Measurements from ENCODE around the gene TM9SF1. TPM values are rescaled to one million over a fixed set of nuclear protein-coding genes. Genes with fewer than 3 reads are reported as not detected.
A peak's percentile ranks its signal among the peaks of the same experiment; 100 is the strongest.
"Not testable (repeated sequence)": the region's sequence is repeated elsewhere in the genome, so short reads cannot be mapped to it uniquely, and the experiment has no call there.

TM9SF1 gene
- total RNA-seq, 1 donor from 2014 or later = 51.0 TPM

DNA sequence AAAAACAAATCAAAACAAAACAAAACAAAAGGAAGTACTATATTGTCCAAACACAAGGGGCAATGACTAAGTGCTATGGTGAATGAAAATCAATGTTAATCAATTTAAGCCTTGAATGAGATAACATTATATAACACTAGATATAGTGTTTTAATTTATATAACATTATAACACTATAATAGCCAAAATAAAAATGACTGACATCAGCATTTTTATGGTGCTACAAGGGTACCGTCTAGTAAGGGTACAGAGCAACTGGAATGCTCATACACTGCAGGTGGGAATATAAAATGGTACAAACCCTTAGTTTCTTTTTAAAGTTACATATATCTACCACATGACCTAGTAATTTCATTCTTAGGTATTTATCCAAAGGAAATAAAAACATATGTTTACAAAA is 31.2 kb upstream of the TM9SF1 start:
- DNase-seq (ENCODE audit: low spot score) = no peak

DNA sequence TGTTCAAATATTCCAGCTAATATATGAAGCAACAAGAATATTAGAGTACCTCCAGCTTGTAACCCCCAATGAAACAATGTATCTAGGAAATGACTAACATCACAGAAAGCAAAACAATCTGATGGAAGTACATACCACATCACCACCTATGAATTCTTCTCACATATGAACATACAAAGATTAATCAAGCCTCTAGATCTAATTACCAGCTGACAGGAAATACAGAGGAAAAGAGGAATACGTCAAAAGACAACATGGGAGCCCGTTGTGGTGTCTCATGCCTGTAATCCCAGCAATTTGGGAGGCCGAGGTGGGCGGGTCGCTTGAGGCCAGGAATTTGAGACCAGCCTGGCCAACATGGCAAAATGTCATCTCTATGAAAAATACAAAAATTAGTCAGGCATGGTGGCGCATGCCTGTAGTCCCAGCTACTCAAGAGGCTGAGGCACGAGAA is 29.4 kb upstream of the TM9SF1 start:
- DNase-seq (ENCODE audit: low spot score) = peak; percentile 12

DNA sequence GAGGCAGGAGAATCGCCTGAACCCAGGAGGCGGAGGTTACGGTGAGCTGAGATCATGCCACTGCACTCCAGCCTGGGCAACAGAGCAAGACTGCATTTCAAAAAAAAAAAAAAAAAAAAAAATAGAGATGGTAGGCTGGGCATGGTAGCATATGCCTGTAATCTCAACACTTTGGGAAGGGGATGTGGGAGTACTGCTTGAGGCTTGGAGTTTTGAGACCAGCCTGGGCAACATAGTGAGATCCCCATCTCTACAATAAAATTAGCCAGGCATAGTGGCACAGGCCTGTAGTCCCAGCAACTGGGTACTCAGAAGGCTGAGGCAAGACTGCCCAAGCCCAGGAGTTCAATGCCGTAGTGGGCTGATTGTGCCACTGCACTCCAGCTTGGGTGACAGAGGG is 27.7 kb upstream of the TM9SF1 start:
- DNase-seq (ENCODE audit: low spot score) = peak; percentile 28

DNA sequence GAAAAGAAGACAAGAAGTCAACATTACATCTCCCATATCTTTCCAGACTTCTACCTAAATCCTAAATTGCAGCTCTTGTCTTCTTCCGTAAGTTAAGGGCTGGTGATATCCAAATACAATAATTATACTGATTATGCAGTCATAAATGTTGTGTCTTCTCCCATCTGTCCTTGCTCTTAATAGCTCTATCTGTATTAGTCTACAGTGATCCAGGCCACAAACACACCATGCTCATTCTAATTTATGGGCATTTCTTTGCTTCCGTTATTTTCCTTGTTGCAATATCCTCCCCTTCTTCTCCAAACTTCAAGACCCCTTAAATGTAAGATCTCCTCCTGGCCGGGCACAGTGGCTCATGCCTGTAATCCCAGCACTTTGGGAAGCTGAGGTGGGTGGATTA is 24.3 kb upstream of the TM9SF1 start:
- no peak for DNase-seq (ENCODE audit: low spot score)

DNA sequence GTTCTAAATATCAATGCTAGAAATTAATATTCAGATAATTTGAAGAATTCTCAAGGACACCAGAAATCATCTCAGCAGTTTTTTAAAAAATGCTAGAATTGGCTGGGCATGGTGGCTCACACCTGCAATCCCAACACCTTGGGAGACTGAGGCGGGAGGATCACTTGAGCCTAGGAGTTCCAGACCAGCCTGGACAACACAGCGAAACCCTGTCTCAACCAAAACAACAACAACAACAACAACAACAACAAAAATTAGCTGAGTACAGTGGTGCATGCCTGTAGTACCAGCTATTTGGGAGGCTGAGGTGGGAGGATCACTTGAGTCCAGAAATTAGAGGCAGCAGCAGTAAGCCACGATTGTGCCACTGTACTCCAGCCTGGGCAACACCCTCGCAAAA is 23.8 kb upstream of the TM9SF1 start:
- no peak for DNase-seq (ENCODE audit: low spot score)

DNA sequence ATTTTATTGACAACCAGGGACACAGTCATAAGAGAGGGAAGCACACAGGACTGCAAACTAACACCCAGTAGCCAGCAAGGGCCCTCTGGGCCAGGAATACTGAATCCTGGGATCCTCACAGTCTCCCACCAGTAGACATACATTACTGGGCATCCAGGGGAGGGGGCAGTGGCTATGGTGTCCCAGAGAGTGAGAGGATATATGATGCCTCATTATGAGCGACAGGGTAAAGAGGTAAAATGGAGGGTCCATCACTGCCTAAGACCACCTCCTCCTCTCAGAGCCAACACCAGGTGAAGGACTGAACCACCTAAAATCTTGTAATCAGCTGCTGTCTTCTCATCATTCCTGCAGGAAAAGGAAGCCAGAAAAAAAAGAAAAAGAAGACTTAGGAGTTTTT is 21.6 kb upstream of the TM9SF1 start:
- DNase-seq (ENCODE audit: low spot score) = not testable (repeated sequence)

DNA sequence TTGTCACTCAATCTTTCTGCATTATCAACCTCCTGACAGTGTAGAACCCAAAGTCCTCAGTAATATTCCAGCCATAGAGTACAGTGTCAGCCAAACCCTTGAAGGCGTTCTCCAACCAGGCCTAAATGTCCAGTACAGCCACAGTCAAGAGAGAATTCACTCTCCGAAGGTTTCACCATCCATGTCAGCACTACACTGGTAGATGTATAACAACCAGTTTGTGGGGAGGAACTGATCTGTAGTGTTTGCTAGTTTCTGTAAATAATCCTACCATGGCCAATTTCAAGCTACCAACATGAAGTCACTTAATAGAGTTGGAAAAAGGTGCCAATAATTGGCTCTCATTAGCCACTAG is 21.1 kb upstream of the TM9SF1 start:
- DNase-seq (ENCODE audit: low spot score) = no peak

DNA sequence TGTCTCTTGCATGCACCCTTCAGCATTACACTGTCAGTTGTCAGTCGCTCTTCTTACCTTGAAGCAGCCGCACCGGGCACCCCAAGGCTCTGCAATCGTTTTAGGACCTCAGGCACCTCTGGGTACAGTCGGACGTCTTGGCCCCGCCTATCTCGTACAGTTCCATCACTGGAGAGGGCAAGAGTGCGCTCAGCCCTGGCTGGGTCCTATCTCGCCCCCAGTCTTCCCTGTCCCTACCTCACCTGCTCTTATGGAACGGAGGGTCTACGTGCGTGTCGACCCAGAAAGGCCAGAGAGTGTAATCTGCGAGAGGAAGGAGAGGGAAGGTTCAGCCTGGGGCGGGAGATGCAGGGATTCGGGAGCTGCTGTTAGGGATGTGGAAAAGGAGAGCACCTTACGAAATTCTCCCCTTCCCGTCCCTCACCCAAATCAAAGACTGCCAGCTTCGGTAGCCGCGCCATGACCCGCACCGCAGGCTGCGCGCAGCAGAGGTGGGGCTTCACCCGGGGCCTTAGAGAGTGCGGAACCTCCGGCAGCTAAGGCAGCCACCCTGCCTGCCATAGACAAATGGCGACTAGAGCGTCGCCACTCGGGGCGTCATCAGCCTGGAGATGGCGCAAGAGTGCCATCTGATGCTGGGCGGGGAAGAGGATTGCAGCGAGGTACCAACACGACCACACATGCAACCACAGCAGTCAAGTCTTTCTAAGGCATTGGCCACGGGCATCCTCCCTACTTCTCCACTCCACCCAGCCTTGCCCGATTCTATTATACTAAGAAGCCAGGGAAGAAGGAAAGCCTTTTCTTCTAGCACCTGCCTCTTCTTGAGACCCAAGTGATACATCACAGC is 20.5 kb upstream of the TM9SF1 start, which contains the start of gene MDP1:
TSS of gene MDP1 (minus strand) at position 572 of the 850 bp plus-strand sequence. CDS start at position 461, 111 bp downstream.
- peak; percentile 93 for DNase-seq (ENCODE audit: low spot score)

DNA sequence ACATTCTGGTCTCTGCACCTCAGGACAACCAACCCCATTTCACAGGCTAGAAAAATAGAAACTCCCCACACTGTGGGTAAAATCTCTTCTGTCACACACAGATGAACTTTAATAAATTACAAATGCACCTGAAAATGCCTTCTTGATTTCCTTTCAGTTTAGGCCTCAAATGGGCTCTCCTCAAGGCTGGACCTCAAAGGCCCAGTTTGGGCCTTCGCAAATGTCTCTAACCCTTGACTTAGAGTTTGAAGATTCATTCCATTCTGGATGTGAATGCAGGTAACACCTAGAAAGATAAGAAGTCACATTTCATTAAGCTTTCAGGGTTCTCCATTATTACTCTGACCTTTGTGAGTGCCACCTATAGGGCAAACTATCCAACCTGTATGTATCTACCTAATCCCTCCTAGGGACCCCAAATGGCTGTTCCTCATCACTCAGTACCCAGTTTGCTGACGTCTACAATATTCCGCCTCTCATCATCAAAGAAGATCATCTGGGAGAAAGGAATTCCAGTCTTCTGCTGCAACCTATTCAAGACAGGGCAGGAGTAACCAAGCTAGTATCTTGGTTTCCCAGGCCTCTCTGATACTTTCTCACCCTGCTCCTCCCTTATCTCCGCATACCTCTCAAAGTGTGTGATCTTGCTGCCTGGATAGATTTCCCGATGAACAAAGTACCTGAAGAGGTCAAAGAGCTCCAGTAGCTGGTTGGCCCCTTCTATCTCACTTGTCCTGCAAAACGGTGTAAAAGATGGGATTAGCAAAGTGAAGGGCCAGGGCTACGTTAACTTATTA is 18.8 kb upstream of the TM9SF1 start:
- DNase-seq (ENCODE audit: low spot score) = no peak

DNA sequence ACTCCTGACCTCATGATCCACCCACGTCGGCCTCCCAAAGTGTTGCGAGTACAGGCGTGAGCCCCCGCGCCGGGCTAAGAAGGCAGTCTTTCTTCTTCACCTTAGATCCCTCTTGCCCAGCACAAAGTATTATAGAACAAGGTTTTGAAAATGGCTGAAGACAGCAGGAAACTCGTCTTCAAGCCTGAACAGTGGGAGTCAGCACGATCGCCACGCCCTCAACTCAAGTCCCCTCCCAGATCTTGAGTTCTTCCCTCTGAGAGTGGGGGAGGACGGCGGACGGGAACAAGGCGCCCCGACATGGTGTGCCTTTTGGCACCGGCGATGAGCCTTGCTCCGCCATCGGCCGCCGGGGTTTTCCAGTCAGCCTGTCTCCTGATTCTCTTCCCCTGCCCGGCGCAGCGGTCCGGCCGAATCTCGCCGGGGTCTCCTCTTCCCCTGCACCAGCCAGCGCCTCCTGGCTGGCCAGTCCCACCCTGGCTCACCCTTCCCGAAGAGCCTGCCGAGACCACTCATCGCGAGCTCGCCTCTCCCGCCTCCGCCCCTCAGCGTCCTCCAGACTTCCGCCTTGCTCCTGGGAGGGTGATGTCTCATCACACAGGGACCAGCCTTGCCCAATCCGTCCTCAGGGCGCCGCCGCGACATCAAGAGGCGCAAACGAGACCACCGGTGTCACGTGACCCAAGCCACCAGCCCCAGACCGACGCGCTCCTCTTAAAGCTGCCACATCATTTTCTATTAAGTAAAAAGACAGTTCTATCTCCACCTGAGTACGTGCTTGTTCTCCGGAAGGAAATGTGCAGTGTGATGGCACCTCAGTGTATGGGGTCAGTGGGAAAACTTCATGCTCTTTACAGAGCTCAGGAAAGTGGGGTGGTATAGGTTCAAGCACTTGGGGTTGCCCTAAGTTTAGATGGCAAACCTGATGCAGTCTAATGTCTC is 18.0 kb upstream of the TM9SF1 start, which contains the start of gene CHMP4A:
TSS of gene CHMP4A (minus strand) at position 565 of the 942 bp plus-strand sequence. CDS start at position 516, 49 bp downstream.
- DNase-seq (ENCODE audit: low spot score) = peak; percentile 98

DNA sequence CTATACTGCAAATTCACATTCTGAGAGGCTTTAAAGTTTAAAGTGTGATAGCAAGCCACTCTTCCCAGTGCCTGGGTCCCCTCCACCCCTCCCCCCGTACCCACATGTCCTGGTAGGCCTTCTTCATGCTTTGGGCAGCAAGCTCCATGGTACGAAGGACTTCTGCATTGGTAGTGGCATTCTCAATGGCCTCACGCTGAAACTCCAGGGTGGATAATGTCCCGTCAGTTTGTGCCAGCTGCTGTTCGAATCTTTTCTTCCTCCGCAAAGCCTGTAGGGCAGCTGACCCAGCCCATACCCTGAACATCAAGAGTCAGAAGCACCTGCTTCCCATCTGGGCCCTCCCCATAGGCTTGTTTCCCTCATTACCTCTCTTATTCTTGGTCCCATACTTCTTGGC is 16.1 kb upstream of the TM9SF1 start:
- DNase-seq (ENCODE audit: low spot score) = no peak

DNA sequence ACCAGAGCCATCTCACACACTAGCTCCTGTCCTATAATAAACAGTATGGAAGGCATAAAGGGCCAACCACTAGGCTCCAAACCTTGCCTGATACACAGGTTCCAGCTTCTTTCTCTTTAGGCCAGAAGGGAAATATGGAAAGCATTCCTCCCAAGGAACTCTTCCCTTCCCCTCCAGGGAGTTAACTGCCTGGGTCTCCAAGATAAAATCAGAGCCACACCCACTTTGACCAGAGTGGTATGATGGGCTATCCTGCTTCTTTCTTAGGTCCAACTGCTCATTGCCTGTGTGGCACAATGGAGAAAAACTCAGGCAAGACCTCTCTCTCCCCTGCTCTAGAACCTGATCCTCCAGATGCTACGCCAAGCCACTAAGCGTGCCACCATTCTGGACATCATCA is 12.4 kb upstream of the TM9SF1 start:
- DNase-seq (ENCODE audit: low spot score) = no peak

DNA sequence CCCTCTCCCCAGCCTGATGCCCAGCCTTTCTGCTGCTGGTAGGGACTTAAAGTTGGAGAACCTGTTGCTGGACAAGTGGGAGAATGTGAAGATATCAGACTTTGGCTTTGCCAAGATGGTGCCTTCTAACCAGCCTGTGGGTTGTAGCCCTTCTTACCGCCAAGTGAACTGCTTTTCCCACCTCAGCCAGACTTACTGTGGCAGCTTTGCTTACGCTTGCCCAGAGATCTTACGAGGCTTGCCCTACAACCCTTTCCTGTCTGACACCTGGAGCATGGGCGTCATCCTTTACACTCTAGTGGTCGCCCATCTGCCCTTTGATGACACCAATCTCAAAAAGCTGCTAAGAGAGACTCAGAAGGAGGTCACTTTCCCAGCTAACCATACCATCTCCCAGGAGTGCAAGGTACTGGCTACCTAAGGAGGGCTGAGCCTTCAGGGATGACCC is 11.9 kb upstream of the TM9SF1 start:
- DNase-seq (ENCODE audit: low spot score) = no peak

DNA sequence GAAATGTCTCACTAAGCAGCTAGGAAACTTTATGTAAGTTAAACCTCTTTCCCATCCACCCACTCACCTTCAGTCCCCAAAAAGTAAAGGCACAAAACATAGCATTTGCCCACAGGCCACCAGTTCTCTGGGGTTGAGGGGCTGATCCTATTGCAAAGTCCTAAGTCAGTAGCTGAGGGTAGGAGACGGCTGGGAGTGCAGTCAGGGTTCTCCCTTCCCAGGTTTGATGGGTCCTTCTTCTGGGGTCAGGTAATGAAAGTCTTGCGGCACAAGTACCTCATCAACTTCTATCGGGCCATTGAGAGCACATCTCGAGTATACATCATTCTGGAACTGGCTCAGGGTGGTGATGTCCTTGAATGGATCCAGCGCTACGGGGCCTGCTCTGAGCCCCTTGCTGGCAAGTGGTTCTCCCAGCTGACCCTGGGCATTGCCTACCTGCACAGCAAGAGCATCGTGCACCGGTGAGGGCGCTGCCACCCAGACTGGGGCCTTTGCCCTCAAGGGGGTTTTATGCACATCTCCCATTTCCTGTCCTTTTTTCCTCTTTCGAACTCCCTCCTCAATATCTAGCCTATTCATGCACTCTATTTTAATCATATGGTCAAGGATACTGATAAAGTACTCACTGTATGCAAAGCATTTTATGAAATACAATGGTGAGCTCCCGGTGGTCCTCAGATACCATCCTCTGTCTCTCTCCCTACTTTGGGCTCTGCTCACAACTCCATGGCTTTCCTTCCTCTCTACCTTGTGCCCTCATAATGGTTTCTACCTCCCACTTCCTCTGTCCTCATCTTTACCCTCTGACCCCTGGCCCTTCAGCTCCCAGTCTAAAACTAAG is 11.2 kb upstream of the TM9SF1 start:
- no peak for DNase-seq (ENCODE audit: low spot score)

DNA sequence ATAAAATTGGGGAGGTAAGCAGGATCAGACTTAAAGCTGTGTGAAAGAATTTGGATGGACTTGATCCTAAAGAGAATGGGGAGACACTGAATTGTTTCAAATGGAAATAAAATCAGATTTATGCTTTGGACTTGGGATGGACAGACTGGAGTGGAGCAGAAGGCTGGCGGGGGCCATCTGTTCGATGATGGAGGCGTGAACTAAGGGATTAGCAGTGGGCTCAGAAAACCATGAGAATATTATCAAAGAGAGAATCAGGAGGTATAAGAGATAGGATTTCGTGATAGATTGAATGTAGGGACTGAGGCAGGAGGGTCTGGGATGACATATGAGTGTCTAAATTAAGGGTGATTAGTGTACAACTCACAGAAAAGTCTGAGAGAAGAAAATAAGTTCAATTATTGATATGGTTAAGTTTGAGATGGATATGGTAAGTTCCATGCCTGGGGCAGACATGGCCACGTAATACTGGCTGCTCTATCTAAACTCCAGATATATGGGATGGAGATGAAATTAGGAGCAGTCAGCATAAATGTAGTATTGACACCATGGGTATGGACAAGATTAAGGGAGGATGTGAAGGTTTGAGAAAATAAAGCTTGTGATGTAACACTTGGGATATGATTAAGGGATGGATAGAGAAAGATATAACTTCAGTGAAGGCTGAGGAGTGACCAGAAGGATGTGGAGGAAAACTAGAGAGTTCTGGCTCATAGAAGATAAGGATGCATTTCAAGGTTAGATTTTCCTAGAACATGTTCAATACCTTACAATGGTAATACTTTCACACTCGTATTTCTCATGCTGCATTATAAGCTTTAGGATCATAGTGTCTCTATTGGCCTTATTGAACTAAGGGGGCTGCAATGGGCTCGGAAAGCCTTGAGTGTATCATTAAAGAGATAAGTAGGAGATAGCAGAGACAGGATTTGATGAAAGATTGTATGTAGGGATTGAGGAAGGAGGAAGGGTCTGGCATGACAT is 9.2 kb upstream of the TM9SF1 start:
- DNase-seq (ENCODE audit: low spot score) = no peak

DNA sequence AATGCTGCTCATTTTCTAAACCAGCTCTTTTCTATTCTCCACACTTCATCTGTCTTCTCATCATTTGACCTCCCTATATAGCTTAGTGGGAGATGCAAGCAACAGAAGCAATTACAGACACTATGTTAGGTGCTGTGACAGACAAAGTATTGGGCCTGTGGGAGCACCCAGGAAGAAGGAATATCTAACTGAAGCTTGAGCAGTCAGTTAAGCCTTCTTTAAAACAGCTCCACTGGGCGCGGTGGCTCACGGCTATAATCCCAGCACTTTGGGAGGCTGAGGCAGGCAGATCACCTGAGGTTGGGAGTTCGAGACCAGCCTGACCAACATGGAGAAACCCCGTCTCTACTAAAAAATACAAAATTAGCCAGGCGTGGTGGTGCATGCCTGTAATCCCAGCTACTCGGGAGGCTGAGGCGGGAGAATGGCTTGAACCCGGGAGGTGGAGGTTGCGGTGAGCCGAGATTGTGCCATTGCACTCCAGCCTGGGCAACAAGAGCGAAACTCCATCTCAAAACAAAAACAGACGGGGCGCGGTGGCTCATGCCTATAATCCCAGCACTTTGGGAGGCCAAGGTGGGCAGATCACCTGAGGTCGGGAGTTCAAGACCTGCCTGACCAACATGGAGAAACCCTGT is 8.1 kb upstream of the TM9SF1 start:
- DNase-seq (ENCODE audit: low spot score) = not testable (repeated sequence)

DNA sequence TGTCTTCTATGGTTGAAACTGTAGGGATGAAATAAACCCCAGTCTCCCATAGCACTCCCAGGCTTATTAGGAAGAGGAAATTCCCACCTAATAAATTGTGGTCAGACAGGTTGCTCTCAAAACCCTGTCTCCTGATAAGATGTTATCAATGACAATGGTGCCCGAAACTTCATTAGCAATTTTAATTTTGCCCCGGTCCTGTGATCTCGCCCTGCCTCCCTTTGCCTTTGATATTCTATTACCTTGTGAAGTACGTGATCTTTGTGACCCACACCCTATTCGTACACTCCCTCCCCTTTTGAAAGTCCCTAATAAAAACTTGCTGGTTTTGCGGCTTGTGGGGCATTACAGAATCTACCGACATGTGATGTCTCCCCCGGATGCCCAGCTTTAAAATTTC is 7.3 kb upstream of the TM9SF1 start:
- not testable (repeated sequence) for DNase-seq (ENCODE audit: low spot score)

DNA sequence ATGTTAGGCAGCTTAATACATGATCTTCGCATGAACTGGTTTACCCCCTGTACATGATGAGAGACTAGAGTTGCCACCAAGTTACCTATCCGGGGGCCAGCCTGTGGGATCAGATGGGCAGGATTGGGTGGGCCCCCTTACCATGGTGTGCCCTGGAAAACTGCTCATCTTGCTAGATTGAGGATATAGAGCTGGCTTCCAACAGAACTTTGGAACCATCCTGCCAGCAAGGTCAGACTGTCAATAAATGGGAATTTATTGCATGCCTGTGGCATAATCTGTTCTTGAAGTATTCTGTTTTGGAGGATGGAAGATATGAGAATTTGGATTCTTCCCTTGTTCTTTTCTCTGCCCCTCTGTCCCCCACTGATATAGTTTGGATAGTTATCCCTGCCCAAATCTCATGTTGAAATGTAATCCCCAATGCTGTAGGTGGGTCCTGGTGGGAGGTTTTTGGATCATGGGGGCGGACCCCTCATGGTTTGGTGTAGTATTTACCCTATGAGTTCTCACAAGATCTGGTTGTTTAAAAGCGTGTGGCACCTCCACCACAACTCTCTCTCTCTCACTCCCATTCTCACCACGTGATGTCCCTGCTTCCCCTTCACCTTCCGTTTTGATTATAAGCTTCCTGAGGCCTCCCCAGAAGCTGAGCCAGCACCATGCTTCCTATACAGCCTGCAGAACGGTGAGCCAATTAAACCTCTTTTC is 3.7 kb upstream of the TM9SF1 start:
- no peak for DNase-seq (ENCODE audit: low spot score)
